Type B pancreatic cell (in vitro differentiated cells): ENCODE measurements around the gene RHNO1. TPM values are rescaled to one million over a fixed set of nuclear protein-coding genes. Genes with fewer than 3 reads are reported as not detected.

Experiments
- DNase-seq: peaks from one replicate; pipeline ENCODE4 v3.0.0; 2021; ENCODE audit warnings: mixed read lengths; ENCODE audit not compliant: unreplicated experiment; ENCODE audit errors: extremely low spot score
- H3K27ac Mint-ChIP-seq: 2 replicates; pipeline ENCODE4 v1.8.0; 2021; ENCODE audit warnings: mild to moderate bottlenecking, mixed read lengths
- H3K27me3 Mint-ChIP-seq: 2 replicates; pipeline ENCODE4 v1.8.0; 2021; ENCODE audit warnings: mixed read lengths
- H3K36me3 Mint-ChIP-seq: 2 replicates; pipeline ENCODE4 v1.8.0; 2021; ENCODE audit warnings: mixed read lengths
- H3K4me1 Mint-ChIP-seq: one replicate; pipeline ENCODE4 v1.8.0; 2021; ENCODE audit warnings: mixed read lengths; ENCODE audit not compliant: unreplicated experiment
- H3K4me3 Mint-ChIP-seq: 2 replicates; pipeline ENCODE4 v1.8.0; 2021; ENCODE audit warnings: mild to moderate bottlenecking, mixed read lengths
- H3K9me3 Mint-ChIP-seq: 2 replicates; pipeline ENCODE4 v1.8.0; 2021; ENCODE audit warnings: mixed read lengths
- total RNA-seq: library from RNA; stranded (reverse); gene quantifications from 2 replicates; pipeline ENCODE4 v1.2.1, GENCODE V29; 2021; ENCODE audit warnings: low replicate concordance
- TF ChIP-seq, protein P1 (sequence below): fragments of 200-600 bp; sonication (generic); conservative IDR thresholded peaks from 2 replicates; pipeline ENCODE4 v1.5.0; 2021; ENCODE audit warnings: antibody characterized with exemption, mild to moderate bottlenecking

RHNO1 gene
- total RNA-seq, 1 donor from 2014 or later, result 46.8 TPM

DNA sequence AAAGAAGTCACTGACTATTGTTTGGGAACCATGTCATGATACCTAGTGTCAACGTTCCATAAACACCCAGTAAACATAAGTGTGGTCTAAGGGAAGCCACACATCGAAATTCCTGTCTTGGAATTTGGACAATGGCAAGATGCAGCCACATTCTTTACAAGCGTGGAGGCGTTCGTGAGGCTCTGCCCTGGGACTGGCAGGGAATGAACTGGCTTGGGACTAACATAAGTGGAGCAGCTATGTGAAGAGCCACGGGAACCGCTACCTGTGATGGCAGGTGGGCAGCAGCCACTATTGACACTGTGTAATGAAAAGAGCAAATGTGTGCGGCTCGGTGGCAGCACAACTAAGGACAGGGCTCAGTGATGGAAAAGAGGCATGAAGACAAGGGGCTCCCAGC is 32.2 kb upstream of the RHNO1 start:
- peaks cover 17% of the 10 kb centered on the region for H3K36me3 Mint-ChIP-seq
- H3K27me3 Mint-ChIP-seq, result no peaks in the 10 kb centered on the region
- no peak for DNase-seq
- H3K27ac Mint-ChIP-seq, result peak overlapping the region; percentile 10
- TF ChIP-seq, protein P1, sequence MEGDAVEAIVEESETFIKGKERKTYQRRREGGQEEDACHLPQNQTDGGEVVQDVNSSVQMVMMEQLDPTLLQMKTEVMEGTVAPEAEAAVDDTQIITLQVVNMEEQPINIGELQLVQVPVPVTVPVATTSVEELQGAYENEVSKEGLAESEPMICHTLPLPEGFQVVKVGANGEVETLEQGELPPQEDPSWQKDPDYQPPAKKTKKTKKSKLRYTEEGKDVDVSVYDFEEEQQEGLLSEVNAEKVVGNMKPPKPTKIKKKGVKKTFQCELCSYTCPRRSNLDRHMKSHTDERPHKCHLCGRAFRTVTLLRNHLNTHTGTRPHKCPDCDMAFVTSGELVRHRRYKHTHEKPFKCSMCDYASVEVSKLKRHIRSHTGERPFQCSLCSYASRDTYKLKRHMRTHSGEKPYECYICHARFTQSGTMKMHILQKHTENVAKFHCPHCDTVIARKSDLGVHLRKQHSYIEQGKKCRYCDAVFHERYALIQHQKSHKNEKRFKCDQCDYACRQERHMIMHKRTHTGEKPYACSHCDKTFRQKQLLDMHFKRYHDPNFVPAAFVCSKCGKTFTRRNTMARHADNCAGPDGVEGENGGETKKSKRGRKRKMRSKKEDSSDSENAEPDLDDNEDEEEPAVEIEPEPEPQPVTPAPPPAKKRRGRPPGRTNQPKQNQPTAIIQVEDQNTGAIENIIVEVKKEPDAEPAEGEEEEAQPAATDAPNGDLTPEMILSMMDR, result no peak
- H3K4me1 Mint-ChIP-seq, result peaks cover 30% of the 10 kb centered on the region
- H3K4me3 Mint-ChIP-seq, result no peak overlapping the region
- H3K9me3 Mint-ChIP-seq, result no peaks in the 10 kb centered on the region

DNA sequence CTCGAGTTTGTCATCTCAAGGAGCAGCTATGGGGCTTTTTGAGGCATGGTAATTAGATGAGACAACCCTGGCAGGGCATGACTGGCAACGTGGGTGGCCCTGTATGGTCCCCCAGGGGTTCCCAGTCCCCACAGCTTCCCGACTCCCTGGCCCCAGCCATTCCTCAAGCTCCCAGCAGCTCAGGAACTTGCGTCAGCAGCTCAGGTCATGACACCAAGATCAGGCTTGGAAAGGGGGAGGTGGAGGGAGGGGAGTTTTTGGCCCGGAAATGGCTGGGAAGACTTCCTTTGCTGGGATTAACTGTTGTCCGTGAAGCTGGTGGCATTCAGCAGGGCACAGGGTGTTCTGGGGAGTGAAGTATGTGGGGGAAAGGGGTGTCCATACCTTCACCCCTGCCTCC is 31.7 kb upstream of the RHNO1 start:
- Mint-ChIP-seq H3K36me3 (peaks cover 15% of the 10 kb centered on the region), H3K9me3 (no peaks in the 10 kb centered on the region), H3K27ac (no peak overlapping the region), H3K4me3 (no peak overlapping the region), H3K4me1 (peaks cover 32% of the 10 kb centered on the region), H3K27me3 (no peaks in the 10 kb centered on the region)
- no peak for DNase-seq
- TF ChIP-seq, protein P1, result no peak

- H3K36me3 Mint-ChIP-seq, result peaks cover 11% of the 10 kb centered on the region
- no peak overlapping the region for H3K4me3 Mint-ChIP-seq
- no peaks in the 10 kb centered on the region for H3K9me3 Mint-ChIP-seq
- TF ChIP-seq, protein P1, result no peak
- H3K27me3 Mint-ChIP-seq, result no peaks in the 10 kb centered on the region
- no peak for DNase-seq
- H3K4me1 Mint-ChIP-seq, result peaks cover 26% of the 10 kb centered on the region
- no peak overlapping the region for H3K27ac Mint-ChIP-seq
These were observed 25.1 kb upstream of the RHNO1 start for GRCh38 chr12:2851931-2852330.

- Mint-ChIP-seq H3K4me1 (peaks cover 25% of the 10 kb centered on the region), H3K4me3 (no peak overlapping the region), H3K27me3 (no peaks in the 10 kb centered on the region), H3K27ac (peak overlapping the region; percentile 12), H3K9me3 (no peaks in the 10 kb centered on the region), H3K36me3 (peaks cover 5% of the 10 kb centered on the region)
- peak; percentile 86 for DNase-seq
- TF ChIP-seq, protein P1, result peak; percentile 92
These were observed 23.4 kb upstream of the RHNO1 start for GRCh38 chr12:2853626-2854025.

DNA sequence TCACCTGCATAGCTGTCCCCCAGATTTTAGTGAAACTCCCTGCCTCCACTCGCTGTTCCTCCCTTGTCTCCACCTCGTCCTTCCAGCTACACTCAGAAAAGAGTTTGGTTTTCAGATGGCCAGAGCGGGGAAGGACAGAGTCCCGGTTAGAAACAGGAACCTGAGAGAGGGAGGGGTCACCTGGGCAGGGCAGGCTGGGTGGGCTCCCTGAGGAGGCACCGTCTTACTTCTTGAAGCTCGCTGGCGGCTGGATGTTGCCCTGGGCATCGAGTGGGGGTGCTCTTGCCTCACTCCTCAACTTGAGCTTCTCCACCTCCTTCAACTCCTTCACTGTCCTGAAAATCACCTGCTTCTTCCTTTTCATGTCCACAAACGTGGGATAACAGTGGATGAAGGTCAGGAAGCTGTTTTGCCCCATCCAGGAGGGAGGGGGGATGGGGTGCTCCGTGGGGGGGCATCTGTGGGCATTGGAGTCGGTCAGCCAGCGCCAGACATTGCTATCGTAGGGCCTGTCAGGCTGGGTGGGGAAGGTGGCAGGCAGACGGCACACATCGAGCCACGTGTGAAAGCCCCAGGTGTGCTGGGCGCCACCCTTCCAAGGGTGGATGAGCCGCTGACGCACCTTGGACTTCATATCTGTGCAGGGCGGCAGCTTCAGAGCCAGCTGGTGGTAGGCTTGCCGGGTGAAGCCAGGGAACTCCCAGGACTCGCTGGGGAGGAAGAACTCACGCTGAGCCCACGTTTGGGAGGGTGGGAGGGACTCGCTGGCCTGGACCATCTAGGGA is 22.2 kb upstream of the RHNO1 start:
- Mint-ChIP-seq H3K27ac (peak overlapping the region; percentile 50), H3K4me1 (peaks cover 16% of the 10 kb centered on the region), H3K4me3 (no peak overlapping the region), H3K36me3 (peaks cover 12% of the 10 kb centered on the region), H3K9me3 (no peaks in the 10 kb centered on the region), H3K27me3 (no peaks in the 10 kb centered on the region)
- TF ChIP-seq, protein P1, result no peak
- DNase-seq, result no peak
